G401 (cell line): Measurements from ENCODE around the gene LRTM2. TPM values are rescaled to one million over a fixed set of nuclear protein-coding genes. Genes with fewer than 3 reads are reported as not detected.

Source experiments
- DNase-seq: peaks from one replicate; pipeline ENCODE4 v3.0.0-alpha.2; 2015; ENCODE audit warnings: low spot score
- in situ Hi-C: cut with HindIII; loops from 2 replicates; pipeline ENCODE4 v1.10.0; 2016; ENCODE audit warnings: low sequenced_read_pairs, mixed read lengths
- total RNA-seq: library from RNA; depleted of rRNA; stranded (reverse); fragments of >200 nt; shearing (Covaris generic); gene quantifications from 2 replicates; pipeline ENCODE4 v1.2.3, GENCODE V29; 2014

Gene LRTM2
- total RNA-seq, 1 experiment from 2014 or later, result not detected

DNA sequence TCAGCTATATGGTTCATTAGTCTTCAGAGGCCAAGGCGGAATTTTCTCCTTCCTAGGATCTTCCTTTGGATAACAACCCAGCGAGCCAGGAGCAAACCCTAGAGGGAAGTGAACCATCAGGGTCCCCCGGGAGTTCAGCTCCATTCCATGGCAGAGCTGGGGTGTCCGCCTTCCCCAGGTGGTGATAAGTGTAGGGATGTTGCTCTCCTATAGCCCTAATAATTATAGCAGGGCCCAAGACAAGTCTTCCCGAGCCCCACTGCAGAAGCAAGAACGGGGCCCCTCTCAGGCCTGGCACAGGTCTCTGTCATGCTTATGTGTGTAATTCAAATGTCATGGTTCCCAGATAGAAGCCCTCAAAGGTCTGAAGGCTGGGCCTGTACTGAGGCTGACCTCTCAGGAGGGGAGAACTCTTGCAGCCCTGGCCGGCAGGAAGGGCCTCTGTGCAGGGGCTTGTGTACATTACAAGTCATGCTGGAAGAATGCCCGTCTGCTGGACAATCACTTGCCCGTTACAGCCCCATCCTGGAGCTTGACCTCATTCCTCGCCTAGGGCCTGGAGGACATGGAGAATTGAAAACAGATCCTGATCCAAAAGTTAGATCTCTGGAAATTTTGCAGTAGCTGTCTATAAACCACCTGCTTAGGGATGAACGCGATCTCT is 17.3 kb downstream of the LRTM2 start:
- in situ Hi-C loops, result no loop called here
- no peak for DNase-seq

DNA sequence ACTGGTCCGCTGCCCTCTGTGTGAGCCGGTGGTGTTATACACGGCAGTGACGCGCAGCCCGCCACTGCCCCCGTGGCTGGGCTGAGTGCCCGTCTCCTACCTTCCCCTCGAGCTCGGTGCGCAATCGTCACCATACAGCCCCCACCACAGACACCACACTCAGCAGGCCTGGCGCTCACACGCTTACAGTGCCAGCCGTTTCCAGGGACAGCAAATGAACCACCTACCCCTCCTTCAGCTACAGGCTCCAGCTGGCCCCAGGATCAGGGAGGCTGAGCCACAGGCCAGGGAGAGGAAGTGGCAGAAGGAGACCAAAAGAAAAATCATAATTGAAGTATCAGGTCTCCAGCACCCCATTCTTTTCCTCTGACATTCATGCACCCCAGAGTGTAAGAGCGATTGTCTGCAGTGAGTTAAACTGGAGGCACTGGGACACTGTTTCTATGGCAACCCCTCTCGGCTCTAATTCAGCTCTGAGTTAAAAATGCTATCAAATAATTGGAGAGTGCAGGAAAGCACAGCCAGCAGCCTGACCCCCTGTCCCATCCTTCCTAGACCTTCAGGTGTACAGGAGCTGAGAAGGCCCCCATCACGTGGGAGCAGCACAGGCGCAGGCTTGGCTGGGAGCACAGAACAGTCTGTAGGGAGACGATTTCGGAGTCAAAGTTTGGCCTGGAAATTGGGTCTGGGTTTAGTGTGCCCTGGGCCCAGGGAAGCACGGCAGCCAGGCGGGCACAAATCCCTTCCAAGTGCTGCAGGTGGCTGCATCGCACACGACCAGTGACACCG is 18.0 kb downstream of the LRTM2 start:
- DNase-seq, result peak; percentile 77
- in situ Hi-C loops, result no loop called here

DNA sequence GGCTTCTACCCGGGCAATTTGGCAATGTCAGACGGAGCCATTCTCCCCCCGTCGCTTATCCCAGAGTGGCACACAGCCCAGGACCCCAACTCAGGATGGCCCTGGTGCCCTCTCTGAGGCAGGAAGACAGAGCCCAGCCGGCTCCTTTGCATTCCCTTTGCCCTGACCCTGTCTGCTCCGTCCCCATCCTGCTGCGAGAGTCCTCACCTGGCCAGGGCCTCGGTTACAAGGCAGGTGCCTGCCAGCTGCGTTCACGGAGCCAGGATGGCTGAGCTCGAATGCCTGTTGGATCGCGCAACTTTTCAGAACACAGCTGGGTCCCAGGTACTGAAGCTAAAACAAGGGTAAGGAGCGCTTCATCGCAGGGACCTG is 18.6 kb downstream of the LRTM2 start:
- in situ Hi-C loops, result no loop called here
- no peak for DNase-seq

DNA sequence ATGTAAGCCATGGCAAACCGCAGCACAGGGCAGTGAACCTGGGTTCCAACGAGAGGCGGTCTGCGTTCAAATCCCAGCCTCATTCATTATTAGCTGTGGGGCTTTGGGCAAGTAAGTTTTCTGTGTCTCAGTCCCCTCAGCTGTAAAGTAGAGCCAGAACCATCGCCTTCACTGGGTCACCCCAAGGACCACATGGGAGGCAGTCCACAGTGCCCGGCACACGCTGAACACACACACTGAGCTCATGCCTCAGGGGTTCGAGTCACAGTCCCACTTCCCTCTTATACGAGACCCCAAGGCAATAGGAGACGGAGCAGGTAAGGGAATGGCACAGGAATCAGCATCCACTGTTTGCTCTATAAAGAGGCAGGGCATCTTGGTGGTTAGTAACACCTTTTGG is 19.1 kb downstream of the LRTM2 start:
- in situ Hi-C loops, result no loop called here
- no peak for DNase-seq

DNA sequence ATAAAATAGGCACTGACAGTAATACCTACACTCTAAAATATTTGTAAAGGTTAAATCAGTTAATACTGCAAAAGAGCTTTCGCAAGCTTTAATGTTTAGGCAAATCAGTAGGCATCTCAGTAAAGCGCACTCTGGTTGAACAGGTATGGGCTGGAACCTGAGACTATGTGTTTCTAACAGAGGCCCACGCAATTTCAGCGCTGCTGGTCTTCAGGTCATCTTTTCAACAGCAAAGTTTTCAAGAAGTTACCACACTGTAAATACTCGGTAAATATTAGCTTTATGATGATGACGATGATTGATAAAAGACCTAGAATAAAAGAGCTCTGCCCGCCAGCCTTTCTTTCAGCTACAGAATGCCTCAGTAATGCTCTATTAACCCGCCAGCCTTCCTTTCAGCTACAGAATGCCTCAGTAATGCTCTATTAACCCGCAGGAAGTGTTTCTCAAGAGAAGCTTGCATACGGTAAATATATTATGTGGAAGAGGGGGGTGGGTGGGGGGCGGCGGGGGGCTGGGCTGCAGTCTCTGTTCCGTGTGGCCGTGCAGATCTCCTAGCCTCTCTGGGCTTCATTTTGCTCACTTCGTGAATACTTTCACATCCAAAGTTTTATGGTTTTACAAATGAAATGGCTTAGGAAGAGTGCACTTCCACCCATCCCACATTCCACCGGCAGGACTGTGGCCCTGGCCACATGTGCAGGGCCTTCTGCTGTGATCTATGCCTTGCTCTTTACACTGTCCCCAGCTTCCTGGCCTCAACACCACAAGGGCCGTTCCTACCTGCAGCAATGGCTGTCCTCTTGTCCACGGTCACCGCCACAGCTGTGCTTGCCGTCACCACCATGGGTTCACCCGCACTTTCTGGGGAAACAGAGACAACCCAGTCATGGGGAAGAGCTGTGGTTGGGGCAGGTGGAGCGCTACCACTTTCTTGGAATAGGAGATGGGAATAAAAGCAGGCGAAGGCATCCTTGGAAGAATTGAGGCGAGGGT is 19.9 kb downstream of the LRTM2 start:
- in situ Hi-C loops, result no loop called here
- no peak for DNase-seq

DNA sequence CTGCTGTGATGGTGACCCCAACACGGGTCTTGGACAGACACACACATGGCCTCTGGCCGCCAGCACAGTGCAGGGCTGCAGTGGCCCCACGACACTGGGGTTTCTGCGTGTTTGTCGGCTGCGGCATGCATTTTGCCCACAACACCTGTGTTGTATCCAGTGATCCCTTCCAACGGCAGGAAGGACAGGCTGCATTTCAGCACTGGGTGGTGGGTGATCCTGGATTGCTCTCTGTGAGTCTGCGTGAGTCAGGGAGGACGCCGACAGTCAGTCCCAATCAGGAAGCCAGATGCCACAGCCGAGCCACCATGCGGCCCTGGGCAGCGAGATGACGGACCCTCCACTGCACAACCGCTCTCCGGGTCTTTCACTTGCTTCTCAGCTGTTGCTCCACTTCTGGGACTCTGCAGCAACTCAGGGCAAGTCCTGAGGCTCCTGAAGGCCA is 20.6 kb downstream of the LRTM2 start:
- no peak for DNase-seq
- in situ Hi-C loops, result no loop called here

DNA sequence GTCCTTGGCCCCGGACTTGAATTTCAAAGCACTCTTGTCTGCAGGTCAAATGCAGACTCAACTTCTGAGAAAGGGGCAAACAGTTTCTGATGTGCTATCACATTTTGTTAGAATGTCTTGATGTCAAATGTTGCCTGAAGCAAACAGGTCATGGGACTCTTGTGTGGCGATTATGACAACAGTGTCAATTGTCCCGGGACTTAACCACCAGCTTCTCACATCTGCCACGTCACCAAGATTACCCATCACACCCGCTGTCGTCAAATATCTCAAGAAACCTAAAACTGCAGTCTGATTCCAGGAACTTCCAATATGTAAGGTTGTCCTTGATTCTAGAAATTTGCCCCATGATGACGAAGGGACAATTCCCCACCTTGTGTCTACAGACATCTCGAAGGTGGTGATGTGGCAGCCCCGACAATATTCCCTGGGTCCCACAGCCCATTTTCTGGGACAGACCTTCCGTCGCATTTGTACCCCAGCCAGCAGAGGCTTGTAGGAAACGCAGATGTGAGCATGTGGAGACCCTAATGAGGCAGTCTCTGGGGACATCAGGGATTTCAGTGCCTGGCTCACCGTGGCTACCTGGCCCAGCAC is 21.3 kb downstream of the LRTM2 start:
- DNase-seq, result no peak
- in situ Hi-C loops, result no loop called here

DNA sequence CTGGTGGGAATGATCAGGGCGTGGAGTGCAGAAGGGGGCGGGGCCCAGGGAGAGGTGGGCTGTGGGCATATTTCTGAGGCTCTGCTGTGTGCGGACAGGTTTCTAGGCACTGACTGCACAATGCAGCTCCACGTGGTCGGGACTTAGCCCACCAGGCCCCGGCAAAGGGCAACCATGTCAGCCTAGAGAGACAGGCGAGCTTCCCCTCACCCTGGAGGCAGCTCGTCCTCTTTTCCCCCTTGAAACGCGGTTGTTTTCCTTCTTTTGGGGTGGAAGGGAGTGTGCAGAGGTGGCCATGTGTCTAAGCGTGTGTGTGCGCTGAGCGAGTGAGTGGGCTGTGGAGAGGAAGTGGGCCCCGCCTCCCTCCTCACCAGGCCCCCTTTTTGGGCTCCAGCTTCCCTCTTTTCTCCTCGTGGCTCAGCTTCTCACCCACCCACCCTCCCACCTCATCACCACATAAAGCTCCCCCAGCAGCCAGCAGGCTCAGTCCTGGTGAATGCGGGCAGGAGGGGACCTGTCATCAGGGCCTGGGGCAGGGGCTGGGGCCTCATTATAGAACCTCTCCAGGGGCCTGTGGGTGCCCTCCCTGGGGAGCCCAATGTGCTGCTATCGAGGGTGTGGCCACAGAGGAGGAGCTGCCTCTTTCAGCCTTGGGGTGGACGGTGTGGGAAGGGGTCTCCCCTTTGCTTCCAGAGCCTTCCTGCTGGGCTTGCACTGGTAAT is 22.0 kb downstream of the LRTM2 start:
- DNase-seq, result no peak
- in situ Hi-C loops, result no loop called here

DNA sequence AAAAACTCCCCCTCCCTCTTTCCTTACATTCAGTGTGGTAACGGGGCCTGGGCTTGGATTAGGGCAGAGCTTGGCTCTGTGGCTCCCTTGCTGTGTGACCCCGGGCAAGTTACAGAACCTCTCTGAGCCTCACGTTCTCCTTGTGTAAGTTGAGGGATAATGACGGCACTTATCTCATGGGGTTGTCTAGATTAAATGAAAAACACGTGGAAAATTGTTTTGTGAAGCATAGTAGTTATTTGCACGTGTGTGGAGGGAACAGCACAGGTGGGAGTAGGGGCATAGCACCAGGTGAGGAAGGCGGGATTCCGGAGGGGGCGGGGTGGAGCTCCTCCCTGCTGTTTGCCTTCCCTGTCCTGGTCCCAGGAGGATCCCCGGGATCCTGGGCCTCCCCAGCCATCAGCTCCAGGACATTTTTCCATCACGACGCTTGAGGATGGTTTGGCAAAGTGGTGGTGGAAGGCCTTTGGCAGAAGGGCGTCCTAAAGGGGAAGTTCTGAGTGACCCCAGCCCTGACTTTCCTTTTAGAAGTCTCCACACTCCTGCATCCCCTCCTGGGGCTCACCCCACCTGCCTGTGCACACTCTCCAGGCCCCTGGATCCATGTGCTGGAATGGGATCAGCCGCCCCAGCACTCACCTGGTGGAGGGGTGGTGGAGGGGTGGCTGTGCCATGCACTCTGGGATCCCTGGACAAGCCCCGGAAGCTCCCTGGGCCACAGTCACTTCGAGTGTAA is 22.7 kb downstream of the LRTM2 start:
- in situ Hi-C loops, result no loop called here
- no peak for DNase-seq

DNA sequence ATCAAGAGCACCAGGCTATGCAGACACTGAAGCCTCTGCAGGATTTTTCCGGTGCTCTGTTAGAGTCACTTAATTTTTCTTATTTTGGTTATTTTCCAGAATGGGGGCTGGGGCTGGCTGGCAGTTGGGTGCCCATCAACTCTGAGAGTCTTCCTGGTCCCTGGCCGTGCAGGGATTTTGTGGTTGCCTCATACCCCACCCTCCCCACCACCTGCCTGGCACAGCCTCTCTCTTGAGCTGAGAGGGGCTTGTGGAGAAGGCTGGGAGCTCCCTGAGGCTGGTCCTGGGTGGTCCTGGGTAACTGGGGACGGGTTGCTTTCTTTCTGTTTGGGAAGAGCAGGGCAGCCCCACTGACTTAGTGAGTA is 23.3 kb downstream of the LRTM2 start:
- in situ Hi-C loops, result no loop called here
- no peak for DNase-seq

DNA sequence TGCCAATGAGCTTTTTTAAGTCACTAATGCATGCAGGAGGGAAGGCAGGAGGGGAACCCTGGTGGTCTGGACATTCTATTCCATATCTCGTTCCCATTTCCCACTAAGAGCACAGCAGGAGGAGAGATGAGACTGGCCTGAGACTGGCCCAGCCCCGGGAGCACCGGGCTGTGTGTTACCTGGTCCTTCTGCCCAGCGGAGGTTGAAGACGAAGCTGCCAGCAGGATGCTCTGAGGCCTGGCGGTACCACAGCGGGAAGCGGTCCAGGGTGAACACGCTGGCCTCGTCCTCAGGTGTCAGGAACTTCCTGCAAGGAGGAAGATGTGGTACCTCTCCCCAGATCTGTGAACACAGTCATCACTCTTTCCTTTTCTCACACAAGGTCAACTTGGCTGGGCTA is 23.9 kb downstream of the LRTM2 start:
- DNase-seq, result no peak
- in situ Hi-C loops, result no loop called here

DNA sequence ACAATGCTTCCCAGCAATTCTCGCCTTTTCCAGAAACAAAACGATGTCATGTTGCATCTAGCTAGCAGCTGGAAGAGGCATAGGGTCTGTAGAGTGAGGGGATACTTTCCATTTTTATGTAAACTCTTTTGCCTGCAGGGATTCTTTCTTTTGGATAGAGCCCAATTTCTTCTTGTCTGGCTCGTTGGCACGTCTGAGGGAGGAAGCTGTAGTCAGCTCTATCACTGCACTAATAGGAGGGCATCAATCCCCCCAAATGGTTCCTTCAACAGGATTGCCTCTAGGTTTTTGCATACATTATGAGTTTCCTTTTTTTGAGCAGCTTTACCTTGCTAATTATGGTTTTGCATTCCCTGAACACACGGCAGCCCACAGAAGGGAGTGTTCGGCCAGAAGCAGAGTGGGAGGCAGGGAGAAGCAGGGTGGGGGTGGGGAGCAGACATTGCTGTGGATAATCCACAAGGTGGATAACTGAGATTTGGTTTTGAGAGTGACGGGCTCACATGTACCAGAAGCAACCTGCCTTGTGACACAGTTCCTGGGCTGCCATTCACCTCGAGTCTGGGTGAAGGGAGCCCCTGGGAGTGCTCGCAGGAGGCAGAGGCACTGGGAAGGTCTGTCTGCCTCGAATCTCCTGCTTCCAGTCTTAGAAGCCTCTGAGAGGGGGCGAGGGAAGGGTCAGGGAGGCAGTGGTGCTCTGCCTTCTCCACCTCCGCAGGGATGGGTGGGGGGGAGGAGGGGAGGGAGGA is 24.5 kb downstream of the LRTM2 start:
- DNase-seq, result no peak
- in situ Hi-C loops, result no loop called here

DNA sequence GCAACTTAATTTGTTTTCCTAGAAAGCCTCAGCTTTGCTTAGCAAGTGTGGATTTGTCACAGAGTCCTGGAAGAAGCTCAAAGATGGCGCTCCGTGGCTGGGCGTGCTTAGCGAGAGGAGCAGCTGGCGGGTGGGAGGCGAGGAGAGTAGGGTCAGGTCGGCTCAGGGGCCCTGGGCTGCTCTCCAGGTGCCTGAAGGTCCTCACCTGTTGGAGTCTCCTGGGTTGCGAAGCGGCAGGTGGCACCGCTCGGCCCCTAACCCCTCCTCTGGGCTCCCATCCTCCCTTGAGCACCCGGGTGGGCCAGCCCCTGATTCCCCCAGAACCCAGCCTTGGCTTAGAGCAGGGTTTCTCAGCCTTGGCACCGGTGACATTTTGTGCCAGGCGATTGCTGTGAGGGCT is 25.1 kb downstream of the LRTM2 start:
- DNase-seq, result no peak

DNA sequence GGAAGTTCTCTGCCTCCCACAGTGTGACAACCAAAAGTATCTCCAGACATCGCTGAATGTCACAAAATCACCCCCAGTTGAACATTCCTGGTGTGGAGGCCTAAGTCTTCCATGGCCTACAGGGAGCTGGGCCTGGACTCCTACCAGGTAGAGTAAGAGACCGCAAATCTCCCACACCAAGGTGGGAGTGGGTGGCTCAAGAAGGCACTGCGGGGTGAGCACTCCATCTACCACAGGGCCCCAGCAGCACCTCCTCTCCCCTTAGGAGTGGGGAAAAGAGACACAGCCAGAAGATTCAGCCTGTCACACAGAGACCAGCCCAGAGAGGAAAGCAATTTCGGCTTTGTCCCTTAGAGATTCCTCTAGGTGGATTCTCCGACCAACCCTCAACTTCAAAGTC is 25.5 kb downstream of the LRTM2 start:
- DNase-seq, result no peak
- in situ Hi-C loops, result no loop called here

More for the DNA sequence above, 25.1 kb downstream of the LRTM2 start:
- in situ Hi-C loops, result no loop called here

DNA sequence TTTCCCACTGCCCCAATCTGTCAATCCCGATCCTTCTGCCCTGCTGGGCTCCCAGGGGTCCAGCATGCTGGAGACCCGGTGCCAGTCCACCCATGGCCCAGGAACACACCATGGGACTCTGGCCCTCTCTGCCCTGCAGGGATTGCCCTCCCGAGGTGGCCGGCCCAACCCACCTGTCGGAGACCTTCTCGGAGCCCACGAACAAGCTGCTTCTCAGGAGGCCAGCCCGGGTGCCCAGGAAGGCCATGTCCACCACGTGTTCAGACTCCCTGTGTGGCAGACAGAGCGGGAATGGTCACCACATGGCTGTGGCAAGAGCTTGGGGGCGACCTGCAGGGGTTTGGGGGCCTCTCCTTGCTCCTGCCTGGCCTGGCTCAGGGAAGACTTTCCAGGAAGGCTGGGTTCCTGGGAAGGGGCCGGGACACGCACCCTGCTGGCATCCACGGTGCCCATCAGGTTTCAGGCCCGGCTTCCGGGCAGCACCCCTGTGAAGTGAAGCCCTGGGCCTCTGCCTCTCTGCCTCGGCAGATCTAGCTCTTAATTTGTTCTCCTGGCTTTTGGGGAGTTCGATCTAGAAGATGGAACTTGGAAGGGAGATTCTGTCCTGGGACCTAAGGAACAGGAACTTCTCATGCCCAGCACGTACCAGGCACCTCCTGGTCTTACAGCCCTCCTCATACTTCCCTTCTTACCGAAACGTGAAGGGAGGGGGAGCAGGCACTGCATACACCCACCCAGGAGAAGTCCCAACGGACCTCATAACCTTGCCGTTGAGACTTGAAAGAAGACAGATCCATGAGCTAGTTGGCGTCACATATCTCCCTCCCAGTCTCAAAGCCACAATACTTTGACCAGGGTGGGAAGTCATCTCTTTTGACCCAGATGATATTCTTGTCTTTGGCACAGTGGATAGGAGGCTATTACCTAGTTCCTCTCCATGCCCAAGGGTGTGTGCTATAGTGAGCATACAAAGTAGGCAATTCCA is 26.3 kb downstream of the LRTM2 start:
- DNase-seq, result no peak
- in situ Hi-C loops, result no loop called here

DNA sequence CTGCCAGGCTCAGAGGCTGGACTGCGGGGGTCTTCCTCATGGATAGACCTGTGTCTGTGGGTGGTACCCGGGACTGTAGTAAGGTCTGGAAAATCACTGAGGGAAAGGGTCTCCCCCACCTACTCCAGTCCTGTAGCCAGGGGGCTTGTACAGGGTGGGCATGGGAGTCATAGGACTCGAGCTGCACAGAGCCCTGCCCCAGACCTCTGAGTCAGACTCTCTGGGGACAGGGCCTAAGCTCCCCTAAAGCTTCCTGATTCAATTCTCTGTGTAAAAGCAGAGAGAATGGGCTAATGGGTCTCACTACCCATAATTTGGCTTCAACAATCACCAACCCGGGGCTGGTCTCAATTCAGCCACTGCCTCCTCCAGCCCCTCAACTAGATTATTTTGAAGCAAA is 27.0 kb downstream of the LRTM2 start:
- in situ Hi-C loops, result no loop called here
- no peak for DNase-seq
